Measurements from ENCODE around the gene CLCN6.

CLCN6 gene

DNA sequence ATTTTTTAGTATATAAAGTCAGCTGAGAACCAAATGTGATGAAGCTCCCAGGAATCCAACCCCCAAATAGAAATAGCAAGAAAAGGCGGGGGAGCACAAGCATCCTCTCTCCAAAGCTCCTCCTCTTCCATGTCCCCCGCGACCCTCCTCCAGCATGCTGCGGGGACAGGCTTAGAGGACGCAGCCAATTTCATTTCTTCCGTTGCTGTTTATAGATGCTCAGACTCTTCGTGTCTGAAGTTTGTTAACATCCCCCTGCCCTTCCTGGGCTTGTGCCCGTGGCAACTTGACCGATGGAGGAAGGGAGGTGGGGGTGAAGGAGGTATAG is 42.3 kb downstream of the CLCN6 start:
- TF ChIP-seq, protein P1, sequence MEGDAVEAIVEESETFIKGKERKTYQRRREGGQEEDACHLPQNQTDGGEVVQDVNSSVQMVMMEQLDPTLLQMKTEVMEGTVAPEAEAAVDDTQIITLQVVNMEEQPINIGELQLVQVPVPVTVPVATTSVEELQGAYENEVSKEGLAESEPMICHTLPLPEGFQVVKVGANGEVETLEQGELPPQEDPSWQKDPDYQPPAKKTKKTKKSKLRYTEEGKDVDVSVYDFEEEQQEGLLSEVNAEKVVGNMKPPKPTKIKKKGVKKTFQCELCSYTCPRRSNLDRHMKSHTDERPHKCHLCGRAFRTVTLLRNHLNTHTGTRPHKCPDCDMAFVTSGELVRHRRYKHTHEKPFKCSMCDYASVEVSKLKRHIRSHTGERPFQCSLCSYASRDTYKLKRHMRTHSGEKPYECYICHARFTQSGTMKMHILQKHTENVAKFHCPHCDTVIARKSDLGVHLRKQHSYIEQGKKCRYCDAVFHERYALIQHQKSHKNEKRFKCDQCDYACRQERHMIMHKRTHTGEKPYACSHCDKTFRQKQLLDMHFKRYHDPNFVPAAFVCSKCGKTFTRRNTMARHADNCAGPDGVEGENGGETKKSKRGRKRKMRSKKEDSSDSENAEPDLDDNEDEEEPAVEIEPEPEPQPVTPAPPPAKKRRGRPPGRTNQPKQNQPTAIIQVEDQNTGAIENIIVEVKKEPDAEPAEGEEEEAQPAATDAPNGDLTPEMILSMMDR (IDR thresholded peaks at IDR 0.05; ENCODE audit: insufficient read depth, missing control alignments) = no peak
- DNase-seq (ENCODE audit: insufficient read length, low spot score) = no peak
- FAIRE-seq = no peak

DNA sequence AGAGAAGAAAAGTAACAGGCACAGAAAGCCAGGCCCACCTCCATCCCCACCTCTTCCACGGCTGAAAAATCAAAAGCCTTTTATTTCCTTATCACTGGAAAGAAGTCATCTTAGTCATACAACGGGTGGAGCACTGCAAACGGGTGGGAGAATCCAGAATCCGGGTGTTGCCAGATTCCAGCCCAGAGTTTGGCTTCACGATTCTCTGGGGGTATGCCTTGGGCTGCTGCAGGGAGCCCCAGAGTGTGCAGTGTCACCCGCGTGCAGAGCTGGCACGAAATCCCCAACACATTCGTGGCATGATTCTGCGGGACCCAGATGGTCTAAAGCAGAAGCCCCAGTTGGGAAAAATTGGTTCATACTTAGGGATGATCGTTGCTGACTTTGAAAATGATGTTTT is 44.2 kb downstream of the CLCN6 start:
- no peak for FAIRE-seq
- no peak for DNase-seq (ENCODE audit: insufficient read length, low spot score)
- TF ChIP-seq, protein P1 (IDR thresholded peaks at IDR 0.05; ENCODE audit: insufficient read depth, missing control alignments) = no peak

DNA sequence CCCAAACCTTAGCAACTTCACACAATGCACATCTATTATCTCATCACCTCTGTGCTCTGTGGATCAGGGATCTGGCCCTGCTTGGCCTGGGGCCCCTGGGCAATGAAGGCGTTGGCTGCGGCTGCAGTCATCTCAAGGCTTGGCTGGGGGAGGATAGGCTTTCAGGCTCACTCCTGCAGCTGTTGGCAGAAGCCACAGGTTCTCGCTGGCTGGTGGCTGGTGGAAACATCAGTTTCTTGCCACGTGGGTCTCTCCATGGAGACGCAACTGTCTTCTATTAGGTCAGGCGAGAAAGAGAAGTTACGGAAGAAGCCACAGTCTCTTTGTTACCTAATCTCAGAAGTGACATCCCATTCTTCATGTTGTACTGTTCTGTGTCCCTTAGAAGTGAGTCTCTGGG is 45.2 kb downstream of the CLCN6 start:
- no peak for DNase-seq (ENCODE audit: insufficient read length, low spot score)
- TF ChIP-seq, protein P1 (IDR thresholded peaks at IDR 0.05; ENCODE audit: insufficient read depth, missing control alignments) = no peak
- FAIRE-seq = no peak

DNA sequence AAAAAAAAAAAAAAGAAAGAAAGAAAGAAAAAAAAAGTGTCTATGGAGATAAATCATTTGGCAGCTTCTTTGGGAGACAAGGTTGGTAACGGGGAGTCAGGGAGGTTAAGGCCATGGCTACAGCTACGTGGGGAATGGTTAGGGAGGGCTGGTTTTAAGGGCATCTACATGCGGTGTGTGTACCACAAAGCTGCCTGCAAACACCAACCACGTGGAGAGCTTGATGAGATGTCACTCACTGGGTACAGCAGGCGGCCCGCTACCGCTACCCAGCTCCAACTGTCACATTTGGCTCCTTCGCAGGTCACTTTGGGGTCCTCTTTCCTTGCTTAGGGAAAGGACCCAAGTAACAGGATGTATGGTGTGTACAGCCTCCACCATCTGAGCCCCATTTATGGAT is 48.5 kb downstream of the CLCN6 start:
- FAIRE-seq (no peak), DNase-seq (ENCODE audit: insufficient read length, low spot score) (no peak)
- TF ChIP-seq, protein P1 (IDR thresholded peaks at IDR 0.05; ENCODE audit: insufficient read depth, missing control alignments) = no peak

DNA sequence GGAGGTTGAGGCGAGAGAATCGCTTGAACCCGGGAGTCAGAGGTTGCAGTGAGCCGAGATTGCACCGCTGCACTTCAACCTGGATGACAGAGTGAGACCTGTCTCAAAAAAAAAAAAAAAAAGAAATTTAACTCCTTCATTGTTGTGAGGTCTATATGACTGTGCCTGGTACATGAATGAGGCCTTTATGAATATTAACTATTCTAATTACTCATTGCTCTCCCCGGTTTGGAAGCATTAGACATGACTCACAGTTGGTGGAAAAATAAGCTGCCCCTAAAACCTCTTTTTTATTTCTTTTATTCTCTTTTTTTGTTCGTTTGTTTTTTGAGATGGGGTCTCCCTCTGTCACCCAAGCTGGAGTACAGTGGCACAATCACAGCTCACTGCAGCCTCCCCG is 49.4 kb downstream of the CLCN6 start:
- DNase-seq (ENCODE audit: insufficient read length, low spot score) (no peak), FAIRE-seq (no peak)
- TF ChIP-seq, protein P1 (IDR thresholded peaks at IDR 0.05; ENCODE audit: insufficient read depth, missing control alignments) = no peak

DNA sequence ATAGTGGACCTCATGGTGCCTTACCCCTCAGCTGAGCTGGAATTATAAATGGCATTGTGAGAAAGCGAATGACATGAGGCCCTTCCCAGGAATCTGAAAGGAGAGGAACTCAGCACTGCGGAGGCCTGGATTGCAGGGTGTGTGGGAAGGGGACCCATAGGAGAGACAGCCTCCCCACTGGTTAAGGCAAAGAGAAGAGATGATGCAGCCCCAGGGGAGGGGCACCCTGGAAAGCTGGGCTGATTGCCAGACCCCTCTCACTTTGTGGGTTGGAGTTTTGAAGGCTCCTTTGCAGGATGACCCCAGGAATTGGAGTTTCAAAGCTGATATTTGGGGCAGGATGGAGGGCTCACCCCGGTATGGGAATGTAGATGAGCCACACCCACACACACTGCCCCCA is 50.7 kb downstream of the CLCN6 start:
- TF ChIP-seq, protein P1 (IDR thresholded peaks at IDR 0.05; ENCODE audit: insufficient read depth, missing control alignments) = no peak
- no peak for FAIRE-seq

DNA sequence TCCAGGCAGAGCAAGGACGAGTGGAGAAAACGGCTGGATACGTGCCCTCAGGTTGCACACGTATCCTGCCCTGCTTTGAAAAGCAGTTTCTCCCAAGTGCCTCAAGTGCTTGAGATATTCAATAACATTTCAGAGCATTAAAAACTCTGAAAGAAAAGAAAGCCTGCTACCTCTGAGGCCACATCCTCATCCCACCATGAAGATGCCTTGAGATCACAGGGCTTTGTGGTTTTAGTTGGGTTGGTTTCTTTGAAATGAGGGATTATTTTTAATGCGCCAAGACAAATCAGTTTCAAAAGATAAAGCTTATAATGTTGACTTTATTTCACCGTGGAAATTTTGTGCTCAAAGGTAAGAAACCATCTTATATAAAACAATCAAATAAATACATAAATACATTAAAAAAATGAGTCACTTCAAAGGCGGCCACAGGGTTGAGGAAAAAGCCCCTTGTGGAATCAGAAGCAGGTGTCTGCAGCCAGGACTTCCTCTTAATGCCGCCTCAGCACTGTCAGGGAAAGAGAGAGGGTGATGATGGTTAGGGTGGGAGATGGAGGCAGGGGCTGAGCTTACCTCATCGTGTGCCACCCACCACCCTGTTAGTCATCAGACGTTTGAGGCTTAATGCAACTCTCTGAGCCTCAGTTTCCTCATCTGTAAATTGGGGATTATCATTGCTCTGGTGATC is 51.3 kb downstream of the CLCN6 start:
- DNase-seq (ENCODE audit: insufficient read length, low spot score) (no peak), FAIRE-seq (no peak)
- TF ChIP-seq, protein P1 (IDR thresholded peaks at IDR 0.05; ENCODE audit: insufficient read depth, missing control alignments) = no peak

More for the DNA sequence above, 50.7 kb downstream of the CLCN6 start:
- DNase-seq (ENCODE audit: insufficient read length, low spot score) = no peak
